HepG2 (cell line): ENCODE data around the gene SP1. TPM values are rescaled to one million over a fixed set of nuclear protein-coding genes. Genes with fewer than 3 reads are reported as not detected.

Experiments used
- ATAC-seq: fragments of 200-7000 bp; cut with Tn5 transposase; 3 replicates; pipeline ENCODE4 v1.9.1; 2020; ENCODE audit warnings: mild to moderate bottlenecking, moderate library complexity
- BruUV-seq: library from RNA; stranded (reverse); fragments of 400-500 nt; replicated peaks from 2 replicates; lab custom pipeline; 2021; lab: Mats Ljungman, UMichigan
- CTCF ChIA-PET: fragments of 300-600 bp; formaldehyde crosslinking; extraction: SDS; loops from one replicate; lab custom pipeline; 2021; ENCODE audit warnings: low total read pairs, inconsistent platforms, low intra/inter-chr PET ratio; lab: Yijun Ruan, JAX
- POLR2A ChIA-PET: fragments of 350-600 bp; sonication (Branson Sonifier 250); formaldehyde crosslinking; loops from one replicate; lab custom pipeline; 2020; ENCODE audit warnings: antibody characterized with exemption, inconsistent platforms; lab: Yijun Ruan, JAX
- DNase-seq: peaks from one replicate; pipeline ENCODE4 v3.0.0-alpha.2; 2015; ENCODE audit warnings: low spot score
- FAIRE-seq: peaks from 3 replicates; lab custom pipeline; 2011; peaks lifted over from hg19 to GRCh38; lab: Jason Lieb, UNC
- H2AFZ ChIP-seq: one replicate; pipeline ENCODE4 v1.6.1; 2011; ENCODE audit warnings: low read length, inconsistent platforms
- H3K27ac ChIP-seq: fragments of 300-600 bp; 3 replicates; pipeline ENCODE4 v1.8.0; 2011; ENCODE audit warnings: mixed run types, mild to moderate bottlenecking, mixed read lengths, low read length, inconsistent platforms; ENCODE audit not compliant: insufficient read depth; ENCODE audit errors: extremely low read length
- H3K27me3 ChIP-seq, 2 experiments: fragments of 200-600 bp in 1 of 2; 2 replicates in 1 of 2; 3 replicates in 1 of 2; pipeline versions ENCODE4 v1.6.0 to v1.8.0; 2011; ENCODE audit warnings: low read length in 2 of 2, mild to moderate bottlenecking in 2 of 2, moderate library complexity in 2 of 2, inconsistent platforms in 1 of 2; ENCODE audit not compliant: insufficient read depth in 2 of 2, control insufficient read depth in 1 of 2
- H3K36me3 ChIP-seq, 2 experiments: fragments of 200-600 bp in 1 of 2; replicated peaks in 1 of 2; 2 replicates in 1 of 2; 3 replicates in 1 of 2; pipeline versions ENCODE4 v1.5.1 to v1.8.0; 2011; ENCODE audit warnings: low read length in 2 of 2, inconsistent platforms in 1 of 2; ENCODE audit not compliant: insufficient read depth in 2 of 2, control insufficient read depth in 1 of 2
- H3K4me1 ChIP-seq: 2 replicates; pipeline ENCODE4 v1.5.1; 2012; ENCODE audit warnings: low read length, inconsistent platforms; ENCODE audit not compliant: insufficient read depth
- H3K4me2 ChIP-seq: 2 replicates; pipeline ENCODE4 v1.6.0; 2011; ENCODE audit warnings: low read depth, low read length, inconsistent platforms
- H3K4me3 ChIP-seq, 3 experiments: fragments of 200-600 bp in 1 of 3; sonication (generic), shearing (Covaris generic) in 1 of 3; replicated peaks in 1 of 3; 2 replicates each; pipeline ENCODE4 v1.5.1; 2011 to 2016; ENCODE audit warnings: low read length in 3 of 3, inconsistent platforms in 2 of 3, low read depth in 2 of 3, mild to moderate bottlenecking in 2 of 3, control low read depth in 1 of 3, mixed read lengths in 1 of 3; ENCODE audit not compliant: insufficient read depth in 1 of 3
- H3K79me2 ChIP-seq: one replicate; pipeline ENCODE4 v1.6.1; 2011; ENCODE audit warnings: low read length, inconsistent platforms; ENCODE audit not compliant: insufficient read depth
- H3K9ac ChIP-seq: 2 replicates; pipeline ENCODE4 v1.6.0; 2011; ENCODE audit warnings: mild to moderate bottlenecking, low read depth, low read length, inconsistent platforms; ENCODE audit not compliant: insufficient read depth
- H3K9me3 ChIP-seq: 2 replicates; pipeline ENCODE4 v1.5.1; 2012; ENCODE audit warnings: mild to moderate bottlenecking, low read length
- H4K20me1 ChIP-seq: 2 replicates; pipeline ENCODE4 v1.6.0; 2011; ENCODE audit warnings: inconsistent platforms, mild to moderate bottlenecking, low read length, moderate library complexity; ENCODE audit not compliant: insufficient read depth
- CCDC6 ChIP-seq: sonication (generic); formaldehyde crosslinking; IDR thresholded peaks from 2 replicates; pipeline ENCODE4 v1.8.1; 2022; ENCODE audit warnings: mild to moderate bottlenecking, missing genetic modification reagents, moderate library complexity
- DNMT3B ChIP-seq: conservative IDR thresholded peaks from 2 replicates; pipeline ENCODE4 v1.6.1; 2016; ENCODE audit warnings: missing biosample characterization, control low read depth
- ERF ChIP-seq: IDR thresholded peaks from 2 replicates; pipeline ENCODE4 v1.6.1; 2018; ENCODE audit warnings: missing biosample characterization, missing genetic modification reagents
- MED8 ChIP-seq: sonication (generic); formaldehyde crosslinking; IDR thresholded peaks from 2 replicates; pipeline ENCODE4 v1.8.1; 2023; ENCODE audit warnings: mild to moderate bottlenecking, missing genetic modification reagents; ENCODE audit not compliant: insufficient replicate concordance
- RORA ChIP-seq: sonication (generic); formaldehyde crosslinking; IDR thresholded peaks from 2 replicates; pipeline ENCODE4 v1.5.0; 2020; ENCODE audit warnings: mild to moderate bottlenecking, missing genetic modification reagents, moderate library complexity
- SCMH1 ChIP-seq: sonication (generic); formaldehyde crosslinking; IDR thresholded peaks from 2 replicates; pipeline ENCODE4 v1.9.0; 2021; ENCODE audit warnings: missing genetic modification reagents, mild to moderate bottlenecking, borderline replicate concordance
- STAT5B ChIP-seq: sonication (generic); formaldehyde crosslinking; IDR thresholded peaks from 2 replicates; pipeline ENCODE4 v1.4.0; 2020; ENCODE audit warnings: missing genetic modification reagents
- ZNF350 ChIP-seq: sonication (generic); formaldehyde crosslinking; IDR thresholded peaks from 2 replicates; pipeline ENCODE4 v1.4.0; 2020; ENCODE audit warnings: mild to moderate bottlenecking, low read depth, missing genetic modification reagents, borderline replicate concordance
- ZNF512 ChIP-seq: sonication (generic); formaldehyde crosslinking; IDR thresholded peaks from 2 replicates; pipeline ENCODE4 v1.4.0; 2020; ENCODE audit warnings: mild to moderate bottlenecking, missing genetic modification reagents
- ZNF776 ChIP-seq: sonication (generic); formaldehyde crosslinking; IDR thresholded peaks from 2 replicates; pipeline ENCODE4 v1.4.0; 2020; ENCODE audit warnings: mild to moderate bottlenecking, missing genetic modification reagents
- WGBS: methylation state at CpG from one replicate; pipeline ENCODE4 v1.1.6; 2017; ENCODE audit warnings: low lambda C conversion rate; 5-methylcytosine and 5-hydroxymethylcytosine counted together
- in situ Hi-C: cut with HindIII; loops from 2 replicates; pipeline ENCODE4 v1.10.0; 2017; ENCODE audit warnings: low pct_unique_long_range_greater_than_20kb; ENCODE audit not compliant: extremely low pct_ligation_motif_present
- intact Hi-C: fragments of 100-400 bp; cut with micrococcal nuclease; formaldehyde crosslinking; loops from one replicate; pipeline ENCODE4 v1.10.0; 2022; ENCODE audit not compliant: unreplicated experiment
- polyA plus RNA-seq, 8 experiments: library from polyadenylated mRNA; depleted of rRNA in 3 of 8; stranded (reverse) in 7 of 8; unstranded in 1 of 8; fragments of >200 nt; fragmentation: Illumina TruSeq in 4 of 8; extraction: Trizol in 4 of 8; gene quantifications; 2 replicates each; pipeline versions ENCODE4 v1.2.1 to v1.2.3, GENCODE V29; 2011 to 2016; ENCODE audit warnings: low read depth in 4 of 8, missing spikeins in 1 of 8, mixed read lengths in 1 of 8; ENCODE audit not compliant: insufficient read depth in 1 of 8
- total RNA-seq, 5 experiments: library from RNA; depleted of rRNA; stranded (reverse); fragments of >200 nt; fragmentation: Illumina TruSeq; extraction: Trizol; gene quantifications; 2 replicates each; pipeline ENCODE4 v1.2.3, GENCODE V29; 2016; ENCODE audit warnings: low read depth in 1 of 5
- TF ChIP-seq, protein P1 (sequence below): sonication (generic); formaldehyde crosslinking; conservative IDR thresholded peaks from 2 replicates; pipeline ENCODE4 v1.5.0; 2020; ENCODE audit warnings: missing genetic modification reagents

The SP1 gene
- total and polyA plus RNA-seq, 2 of the 13 experiments (the other 11 are each of a cell fraction or from before 2014, with no cell fraction given): 26.5 to 27.5 TPM

DNA sequence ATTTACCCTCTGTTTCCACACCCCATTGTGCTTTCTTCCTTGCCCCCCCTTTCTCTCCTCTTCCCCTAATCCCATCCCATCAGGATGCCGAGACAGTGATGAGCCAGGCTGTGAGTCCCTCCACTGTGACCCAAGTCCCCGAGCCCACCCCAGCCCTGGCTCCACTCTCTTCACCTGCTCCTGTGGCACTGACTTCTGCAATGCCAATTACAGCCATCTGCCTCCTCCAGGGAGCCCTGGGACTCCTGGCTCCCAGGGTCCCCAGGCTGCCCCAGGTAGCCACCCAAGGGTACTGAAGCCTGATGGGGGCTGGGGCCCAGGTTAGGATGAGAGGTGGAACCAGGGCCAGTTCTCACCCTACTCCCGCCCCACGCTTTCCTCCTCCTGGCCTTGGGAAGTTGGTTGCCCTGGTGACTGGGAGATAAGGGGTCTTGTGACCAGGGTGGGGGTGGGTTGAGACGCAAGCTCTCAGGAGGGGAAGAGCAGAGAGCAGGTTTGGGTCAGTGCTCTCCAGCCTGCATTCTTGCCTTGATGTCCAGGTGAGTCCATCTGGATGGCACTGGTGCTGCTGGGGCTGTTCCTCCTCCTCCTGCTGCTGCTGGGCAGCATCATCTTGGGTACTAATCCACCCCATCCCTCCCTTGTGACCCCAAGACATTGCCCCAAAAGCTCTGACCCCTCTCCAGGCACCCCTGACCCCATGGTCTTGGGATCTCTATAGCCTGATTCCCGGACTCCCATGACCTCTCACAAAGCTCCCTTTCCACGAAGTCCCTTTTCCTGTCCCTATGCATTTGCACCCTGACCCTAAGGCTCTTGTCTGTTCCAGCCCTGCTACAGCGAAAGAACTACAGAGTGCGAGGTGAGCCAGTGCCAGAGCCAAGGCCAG lies 44.9 kb downstream of the SP1 start:
- ChIA-PET POLR2A (interaction anchor here (1.2 to 1.7 kb wide), 2 partner anchors 16 to 104 kb away, joined by 8 to 12 read pairs; partner anchors contain the start of genes AAAS and PRR13), CTCF (no interaction called here)
- DNase-seq (no peak), ATAC-seq (peak; percentile 5; the same call in 2 of the 3 replicates), FAIRE-seq (no peak)
- peak overlapping the region; percentile 61 for H3K9ac ChIP-seq
- 0 out of 5 replicates have a peak, but pooled peaks cover 0 to 4% of the 10 kb centered on the region in 2 experiments for H3K27me3 ChIP-seq
- in situ Hi-C loops (loop anchor here (5.0 kb wide), 1 partner anchor 78 kb away; no protein-coding TSS in a partner anchor), intact Hi-C loops (loop anchor here (5.0 kb wide), 1 partner anchor 43 kb away; the partner anchor contains the start of gene SP1)
- peaks cover 62% of the 10 kb centered on the region for H3K4me1 ChIP-seq
- WGBS: 24% methylated on average over 7 of the region's 9 CpGs
- H3K27ac ChIP-seq: no peak overlapping the region
- no TSS peak for BruUV-seq
- peak overlapping the region; percentile 67 for H3K4me2 ChIP-seq
- no peak for TF ChIP-seq DNMT3B
- TF ChIP-seq, protein P1, sequence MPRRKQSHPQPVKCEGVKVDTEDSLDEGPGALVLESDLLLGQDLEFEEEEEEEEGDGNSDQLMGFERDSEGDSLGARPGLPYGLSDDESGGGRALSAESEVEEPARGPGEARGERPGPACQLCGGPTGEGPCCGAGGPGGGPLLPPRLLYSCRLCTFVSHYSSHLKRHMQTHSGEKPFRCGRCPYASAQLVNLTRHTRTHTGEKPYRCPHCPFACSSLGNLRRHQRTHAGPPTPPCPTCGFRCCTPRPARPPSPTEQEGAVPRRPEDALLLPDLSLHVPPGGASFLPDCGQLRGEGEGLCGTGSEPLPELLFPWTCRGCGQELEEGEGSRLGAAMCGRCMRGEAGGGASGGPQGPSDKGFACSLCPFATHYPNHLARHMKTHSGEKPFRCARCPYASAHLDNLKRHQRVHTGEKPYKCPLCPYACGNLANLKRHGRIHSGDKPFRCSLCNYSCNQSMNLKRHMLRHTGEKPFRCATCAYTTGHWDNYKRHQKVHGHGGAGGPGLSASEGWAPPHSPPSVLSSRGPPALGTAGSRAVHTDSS (CRISPR knock-in tag): no peak
- no peak for TF ChIP-seq RORA (CRISPR knock-in tag)
- TF ChIP-seq ERF (CRISPR knock-in tag): no peak
- TF ChIP-seq STAT5B (CRISPR knock-in tag): no peak
- TF ChIP-seq CCDC6: no peak
- no peak for TF ChIP-seq SCMH1
- TF ChIP-seq ZNF776 (CRISPR knock-in tag): no peak
- TF ChIP-seq ZNF512 (CRISPR knock-in tag): no peak
- no peak for TF ChIP-seq MED8 (CRISPR knock-in tag)
- no peak; the same call in 1 of the 2 replicates for TF ChIP-seq ZNF350 (CRISPR knock-in tag)
- peak overlapping the region in 2 of 3 experiments; percentile 25 to 56; a peak in 3 of 6 replicates for H3K4me3 ChIP-seq
- H3K79me2 ChIP-seq: no peaks in the 10 kb centered on the region
- H2AFZ ChIP-seq: peak overlapping the region; percentile 77
- no peaks in the 10 kb centered on the region for H4K20me1 ChIP-seq
- H3K9me3 ChIP-seq: no peaks in the 10 kb centered on the region
- H3K36me3 ChIP-seq: no peaks in the 10 kb centered on the region
